ENCODE measurements around the gene TTC13. TPM values are rescaled to one million over a fixed set of nuclear protein-coding genes. Genes with fewer than 3 reads are reported as not detected.

Gene TTC13
- total RNA-seq, 4 donors from 2014 or later, result 8.4 to 27.0 (median 11.5) TPM

- TF ChIP-seq POLR2A (IDR thresholded peaks at IDR 0.05; ENCODE audit: low read depth), result no peak
- no peak for TF ChIP-seq POLR2AphosphoS5 (IDR thresholded peaks at IDR 0.05)
- peak; percentile 55 to 78 (median 63) for TF ChIP-seq CTCF (IDR thresholded peaks at IDR 0.05)
- no peak for TF ChIP-seq EP300 (IDR thresholded peaks at IDR 0.05)
- Histone ChIP-seq H3K36me3 (peaks cover 8 to 66% (median 38%) of the 10 kb centered on the region in 4 donors), H3K4me3 (no peak overlapping the region), H3K9me3 (no peaks in the 10 kb centered on the region), H3K27ac (replicated peaks in 1 of 4) (no peak overlapping the region), H3K4me1 (no peaks in the 10 kb centered on the region), H3K27me3 (no peaks in the 10 kb centered on the region)
- 60% methylated on average over 15 of the region's 15 CpGs for WGBS
- intact Hi-C loops (cut with DNase I), result loop anchor here (1.0 to 5.0 kb wide), 2 partner anchors 119 to 295 kb away; no protein-coding TSS in a partner anchor
- DNase-seq (ENCODE audit: extremely low spot score), result peak; percentile 92
Observed at GRCh38 chr1:230917284-230918135, 61.2 kb downstream of the TTC13 start.

- H3K27ac ChIP-seq (replicated peaks in 1 of 4), result no peak overlapping the region
- peaks cover 0 to 2% (median 0%) of the 10 kb centered on the region in 4 donors for H3K4me1 ChIP-seq
- peaks cover 8 to 65% (median 39%) of the 10 kb centered on the region in 4 donors for H3K36me3 ChIP-seq
- H3K4me3 ChIP-seq, result no peak overlapping the region
- no peaks in the 10 kb centered on the region for H3K9me3 ChIP-seq
- TF ChIP-seq POLR2AphosphoS5 (IDR thresholded peaks at IDR 0.05) (no peak), CTCF (IDR thresholded peaks at IDR 0.05) (no peak), EP300 (IDR thresholded peaks at IDR 0.05) (no peak), POLR2A (IDR thresholded peaks at IDR 0.05; ENCODE audit: low read depth) (no peak)
- 91% methylated on average over 8 of the region's 8 CpGs for WGBS
- intact Hi-C loops (cut with DNase I), result loop anchor here (1.0 to 5.0 kb wide), 2 partner anchors 118 to 296 kb away; no protein-coding TSS in a partner anchor
- H3K27me3 ChIP-seq, result no peaks in the 10 kb centered on the region
- DNase-seq (ENCODE audit: extremely low spot score), result peak; percentile 29
Observed at GRCh38 chr1:230916587-230917283, 61.9 kb downstream of the TTC13 start.

GRCh38 chr1:230915078-230915477 is 63.6 kb downstream of the TTC13 start:
- intact Hi-C loops (cut with DNase I), result loop anchor here (5.0 kb wide), 1 partner anchor 297 kb away; no protein-coding TSS in a partner anchor
- Histone ChIP-seq H3K27me3 (no peaks in the 10 kb centered on the region), H3K4me1 (peaks cover 10 to 19% (median 14%) of the 10 kb centered on the region in 4 donors), H3K27ac (replicated peaks in 1 of 4) (no peak overlapping the region), H3K9me3 (no peaks in the 10 kb centered on the region), H3K4me3 (no peak overlapping the region), H3K36me3 (peaks cover 4 to 56% (median 39%) of the 10 kb centered on the region in 4 donors)
- DNase-seq (ENCODE audit: extremely low spot score), result peak; percentile 53
- TF ChIP-seq EP300 (IDR thresholded peaks at IDR 0.05) (no peak), POLR2AphosphoS5 (IDR thresholded peaks at IDR 0.05) (no peak), POLR2A (IDR thresholded peaks at IDR 0.05; ENCODE audit: low read depth) (no peak), CTCF (IDR thresholded peaks at IDR 0.05) (no peak)

- Histone ChIP-seq H3K27me3 (no peaks in the 10 kb centered on the region), H3K27ac (replicated peaks in 1 of 4) (no peak overlapping the region), H3K4me3 (no peak overlapping the region), H3K9me3 (no peaks in the 10 kb centered on the region), H3K36me3 (peaks cover 0 to 55% (median 34%) of the 10 kb centered on the region in 4 donors), H3K4me1 (peaks cover 10 to 23% (median 18%) of the 10 kb centered on the region in 4 donors)
- TF ChIP-seq POLR2AphosphoS5 (IDR thresholded peaks at IDR 0.05), result no peak
- no peak for TF ChIP-seq EP300 (IDR thresholded peaks at IDR 0.05)
- no peak for TF ChIP-seq CTCF (IDR thresholded peaks at IDR 0.05)
- TF ChIP-seq POLR2A (IDR thresholded peaks at IDR 0.05; ENCODE audit: low read depth), result no peak
- DNase-seq (ENCODE audit: extremely low spot score), result peak; percentile 31
- intact Hi-C loops (cut with DNase I), result no loop called here
- 89% methylated on average over 2 of the region's 2 CpGs for WGBS
Observed at GRCh38 chr1:230913496-230913895, 65.2 kb downstream of the TTC13 start.
